K562 treated with DMSO at 1 percent for 48 hours (cell line): ENCODE data around the gene KAT5. TPM values are rescaled to one million over a fixed set of nuclear protein-coding genes. Genes with fewer than 3 reads are reported as not detected.

Experiments used
- total RNA-seq: library from RNA; unstranded; fragments of 300-600 nt; gene quantifications from 2 replicates; pipeline ENCODE4 v1.2.3, GENCODE V29; 2022; ENCODE audit warnings: low replicate concordance; ENCODE audit errors: extremely low read depth

The KAT5 gene
- total RNA-seq: not detected in 2 replicates

DNA sequence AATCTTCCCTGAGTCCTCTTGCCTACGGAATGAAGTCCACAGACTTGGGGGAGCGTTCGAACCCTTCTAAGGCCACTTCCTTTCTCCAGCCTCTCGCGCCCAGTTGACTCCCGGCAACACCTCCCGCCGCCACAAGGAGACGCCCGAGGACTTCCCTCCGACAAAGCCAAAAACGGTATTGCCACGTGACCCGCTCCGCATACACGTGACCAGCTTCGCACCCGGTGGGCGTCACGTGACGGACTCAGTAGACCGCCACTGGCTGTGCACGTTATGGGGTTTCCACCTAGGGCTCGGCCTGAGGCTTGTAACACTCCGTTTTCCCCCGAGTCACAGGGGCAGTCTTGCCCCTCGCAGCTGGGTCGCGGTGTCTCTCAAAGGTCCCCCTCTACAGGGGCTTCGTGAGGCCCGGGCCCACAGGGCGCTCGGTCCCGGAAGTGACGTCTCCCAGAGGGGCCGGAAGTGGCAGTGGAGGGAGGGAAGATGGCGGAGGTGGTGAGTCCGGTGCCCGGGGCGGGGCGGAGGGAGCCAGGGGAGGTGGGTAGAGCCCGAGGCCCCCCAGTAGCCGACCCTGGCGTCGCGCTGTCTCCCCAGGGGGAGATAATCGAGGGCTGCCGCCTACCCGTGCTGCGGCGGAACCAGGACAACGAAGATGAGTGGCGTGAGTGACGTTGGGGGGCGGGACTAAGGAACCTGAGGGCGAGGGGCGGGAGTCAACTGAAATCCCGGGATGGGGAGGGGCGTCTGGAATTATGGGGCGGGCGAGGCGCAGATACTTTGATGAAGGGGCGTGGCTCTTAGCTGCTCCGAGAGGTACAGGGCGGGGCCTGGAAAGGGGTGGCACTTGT, at the start of gene KAT5:
Gene KAT5, plus strand, starts transcription at position 468 of the 848 bp plus-strand sequence. Its CDS starts 16 bp downstream, at position 484.

DNA sequence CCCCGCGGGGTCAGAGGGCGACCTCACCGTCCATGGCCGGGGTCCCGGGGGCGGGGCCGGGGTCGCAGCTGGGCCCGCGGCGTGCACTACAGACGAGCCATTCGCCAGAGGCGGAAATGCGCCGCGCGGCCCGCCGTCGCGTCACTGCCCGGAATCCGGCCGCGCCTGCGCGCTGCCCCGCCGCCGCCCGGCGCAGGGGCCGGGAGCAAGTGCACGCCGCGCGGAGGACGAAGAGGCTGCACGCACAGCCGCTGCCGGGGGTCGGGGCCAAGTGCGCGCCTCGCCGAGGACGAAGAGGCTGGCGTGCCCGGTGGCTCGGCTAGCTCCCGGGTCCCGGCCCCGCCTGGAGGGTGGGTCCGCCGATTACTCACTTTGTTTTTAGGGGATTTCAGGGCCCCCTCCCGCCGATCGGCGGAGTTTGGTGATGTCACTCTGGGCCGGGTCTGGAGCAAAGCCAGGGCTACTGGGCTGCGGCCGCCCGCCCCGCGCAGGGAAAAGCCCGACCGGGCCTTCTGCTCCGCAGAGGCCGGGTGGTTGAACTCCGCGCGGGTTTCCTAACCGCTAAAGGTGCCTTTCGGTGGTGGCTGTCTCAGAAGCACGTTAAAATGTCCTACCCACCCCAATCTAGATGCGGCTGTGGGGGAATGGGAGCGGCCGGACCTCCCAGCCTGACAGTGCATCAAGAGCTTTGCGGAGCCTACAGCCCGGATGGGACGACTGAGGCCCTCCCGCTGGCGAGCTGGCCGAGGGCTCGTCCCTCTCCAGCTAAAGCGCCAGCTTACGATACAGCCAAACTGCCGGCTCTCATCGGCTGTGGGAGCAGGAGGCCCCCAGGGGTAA, 49.0 kb upstream of the KAT5 start, which contains the start of gene RELA:
Gene RELA, minus strand, starts transcription at position 118 of the 840 bp plus-strand sequence. Its CDS starts 84 bp downstream, at position 34.

DNA sequence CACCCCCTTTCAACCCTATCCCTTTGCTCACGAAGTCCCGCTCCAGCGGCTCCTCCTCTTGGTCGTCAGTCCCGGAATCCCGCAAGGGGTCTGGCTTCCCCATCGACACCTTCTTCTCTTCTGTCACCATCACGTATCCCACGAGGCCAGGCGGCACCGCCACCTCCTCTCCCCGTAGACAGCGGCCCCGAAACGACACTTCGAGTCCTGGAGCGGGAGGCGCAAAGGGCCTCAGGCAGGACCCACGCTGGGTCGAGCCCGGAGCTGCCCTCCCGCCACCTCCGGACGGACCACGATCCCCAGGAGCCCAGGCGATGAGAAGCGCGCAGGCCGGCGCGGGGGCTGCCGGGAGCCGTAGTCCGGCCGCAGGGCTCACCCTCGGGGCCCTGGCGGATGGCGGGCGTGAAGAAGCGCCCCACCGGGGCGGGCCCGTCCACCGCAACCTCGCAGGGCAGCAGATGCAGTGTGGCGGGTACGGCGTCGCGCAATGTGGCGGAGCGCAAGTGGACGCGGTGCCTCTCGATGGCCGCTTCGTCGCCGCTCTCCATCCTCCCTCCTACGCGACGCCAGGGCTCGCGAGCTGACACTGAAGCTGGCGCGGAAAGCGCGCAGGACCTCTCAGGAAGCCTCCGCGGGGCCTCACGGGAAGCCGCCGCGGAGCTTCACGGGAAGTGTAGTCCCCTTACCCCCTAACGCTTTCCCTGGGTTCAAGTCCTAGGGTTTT, 8.3 kb downstream of the KAT5 start, which contains the start of gene RNASEH2C:
Gene RNASEH2C, minus strand, starts transcription at position 588 of the 724 bp plus-strand sequence. Its CDS starts 40 bp downstream, at position 548.

Other genes with a start within 250 kb of the KAT5 start
- not detected in 2 replicates for gene MALAT1, start 213.2 kb upstream of the KAT5 start, total RNA-seq
- gene SCYL1, start 187.2 kb upstream of the KAT5 start, total RNA-seq: not detected in 2 replicates
- gene LTBP3, start 153.9 kb upstream of the KAT5 start, total RNA-seq: not detected in 2 replicates
- gene ZNRD2, start 141.8 kb upstream of the KAT5 start, total RNA-seq: not detected in 2 replicates
- not detected in 2 replicates for gene FAM89B, start 139.7 kb upstream of the KAT5 start, total RNA-seq
- not detected in 2 replicates for gene EHBP1L1, start 136.2 kb upstream of the KAT5 start, total RNA-seq
- gene KCNK7, start 116.5 kb upstream of the KAT5 start, total RNA-seq: not detected in 2 replicates
- 226 TPM in 1 of 2 replicates, not detected in the other for gene MAP3K11, start 98.0 kb upstream of the KAT5 start, total RNA-seq
- not detected in 2 replicates for gene PCNX3, start 96.5 kb upstream of the KAT5 start, total RNA-seq
- 104 TPM in 1 of 2 replicates, not detected in the other for gene SIPA1, start 74.2 kb upstream of the KAT5 start, total RNA-seq
- not detected in 2 replicates for gene RELA, start 49.3 kb upstream of the KAT5 start, total RNA-seq
- not detected in 2 replicates for gene RNASEH2C, start 8.5 kb downstream of the KAT5 start, total RNA-seq
- not detected in 2 replicates for gene AP5B1, start 68.7 kb downstream of the KAT5 start, total RNA-seq
- not detected in 2 replicates for gene OVOL1, start 74.8 kb downstream of the KAT5 start, total RNA-seq
- gene SNX32, start 121.7 kb downstream of the KAT5 start, total RNA-seq: not detected in 2 replicates
- 572 TPM in 1 of 2 replicates, not detected in the other for gene CFL1, start 145.9 kb downstream of the KAT5 start, total RNA-seq
- not detected in 2 replicates for gene MUS81, start 148.2 kb downstream of the KAT5 start, total RNA-seq
- not detected in 2 replicates for gene EFEMP2, start 160.5 kb downstream of the KAT5 start, total RNA-seq
- gene CTSW, start 167.6 kb downstream of the KAT5 start, total RNA-seq: not detected in 2 replicates
- gene FIBP, start 176.2 kb downstream of the KAT5 start, total RNA-seq: not detected in 2 replicates
- not detected in 2 replicates for gene CCDC85B, start 178.4 kb downstream of the KAT5 start, total RNA-seq
- gene FOSL1, start 188.1 kb downstream of the KAT5 start, total RNA-seq: not detected in 2 replicates
- gene C11orf68, start 206.8 kb downstream of the KAT5 start, total RNA-seq: not detected in 2 replicates
- gene DRAP1, start 207.2 kb downstream of the KAT5 start, total RNA-seq: not detected in 2 replicates
- gene TSGA10IP, start 233.2 kb downstream of the KAT5 start, total RNA-seq: not detected in 2 replicates
- not detected in 2 replicates for gene SART1, start 249.5 kb downstream of the KAT5 start, total RNA-seq